HG03025 (cell line): ENCODE results near the gene NBPF3.
"Not testable (repeated sequence)": the region's sequence is repeated elsewhere in the genome, so short reads cannot be mapped to it uniquely, and the experiment has no call there.

Experiments used
- ATAC-seq: cut with Tn5 transposase; IDR thresholded peaks from one replicate; pipeline ENCODE4 v1.9.1; 2021; ENCODE audit warnings: mild to moderate bottlenecking, moderate library complexity; ENCODE audit not compliant: unreplicated experiment, low FRiP score

NBPF3 gene

DNA sequence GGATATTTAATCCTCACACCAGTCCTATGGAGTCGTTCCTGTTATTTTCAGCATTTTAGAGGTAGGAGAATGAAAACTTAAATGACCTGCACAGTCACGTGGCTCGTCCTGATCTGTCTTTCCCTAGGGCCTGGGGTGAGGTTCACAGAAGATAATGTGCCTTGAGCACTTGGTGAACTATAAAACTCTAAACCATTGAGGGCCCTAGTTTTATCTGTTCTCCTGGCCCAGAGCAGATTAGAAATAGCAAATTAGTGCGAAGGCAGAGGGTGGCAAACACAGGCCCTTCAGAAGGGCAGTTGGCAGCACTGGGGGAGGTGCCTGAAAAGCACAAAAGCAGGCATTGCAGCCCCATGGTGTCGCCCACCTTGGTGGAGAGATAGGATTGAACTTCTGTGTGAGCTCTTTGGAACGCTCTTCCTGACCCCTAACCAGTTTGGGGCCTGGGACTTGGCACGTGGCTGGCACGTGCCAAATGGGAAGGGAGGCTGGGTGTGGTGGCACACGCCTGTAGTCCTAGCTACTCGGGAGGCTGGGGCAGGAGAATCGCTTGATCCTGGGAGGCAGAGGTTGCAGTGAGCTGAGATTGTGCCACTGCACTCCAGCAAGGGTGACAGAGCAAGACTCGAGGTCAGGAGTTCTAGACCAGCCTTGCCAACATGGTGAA lies 1.2 kb upstream of the NBPF3 start:
- not testable (repeated sequence) for ATAC-seq

DNA sequence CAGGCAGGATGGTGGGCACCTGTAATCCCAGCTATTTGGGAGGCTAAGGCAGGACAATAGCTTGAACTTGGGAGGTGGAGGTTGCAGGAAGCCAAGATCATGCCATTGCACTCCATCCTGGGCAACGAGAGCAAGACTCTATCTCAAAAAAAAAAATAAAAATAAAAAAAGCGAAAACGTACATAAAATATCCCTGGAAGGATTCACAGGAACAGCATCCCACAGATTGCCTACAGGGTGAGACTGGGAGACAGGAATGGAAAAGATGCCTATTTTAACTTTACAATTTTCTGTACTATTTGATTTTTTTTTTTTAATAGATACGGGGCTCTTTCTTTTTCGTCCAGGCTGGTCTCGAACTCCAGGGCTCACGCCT lies 604 bp upstream of the NBPF3 start:
- ATAC-seq: no peak

DNA sequence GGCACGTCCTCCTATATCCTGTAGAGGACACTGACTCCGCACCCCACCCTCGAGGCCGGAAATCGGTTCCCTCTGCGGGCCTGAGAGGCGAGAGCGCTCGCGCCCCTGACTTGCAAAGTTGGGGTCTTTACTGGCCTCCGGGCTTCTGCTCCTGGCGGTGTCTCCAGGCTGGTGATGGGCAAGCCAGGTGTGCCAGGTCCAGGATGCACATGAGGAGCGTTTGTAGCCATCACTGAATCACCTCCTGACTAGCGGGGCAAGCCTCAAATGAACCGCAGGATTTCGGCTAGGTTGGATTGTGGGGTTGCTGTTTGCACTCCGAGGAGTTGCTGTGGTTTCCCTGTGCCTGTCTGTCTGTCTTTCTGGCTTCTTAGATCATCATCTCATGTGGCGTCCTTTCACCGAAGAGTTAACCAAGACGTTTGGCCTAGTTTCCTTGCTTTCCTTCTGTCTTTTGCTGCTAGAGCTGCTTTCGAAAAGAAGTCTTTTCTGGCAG lies 741 bp downstream of the NBPF3 start:
- ATAC-seq: not testable (repeated sequence)

DNA sequence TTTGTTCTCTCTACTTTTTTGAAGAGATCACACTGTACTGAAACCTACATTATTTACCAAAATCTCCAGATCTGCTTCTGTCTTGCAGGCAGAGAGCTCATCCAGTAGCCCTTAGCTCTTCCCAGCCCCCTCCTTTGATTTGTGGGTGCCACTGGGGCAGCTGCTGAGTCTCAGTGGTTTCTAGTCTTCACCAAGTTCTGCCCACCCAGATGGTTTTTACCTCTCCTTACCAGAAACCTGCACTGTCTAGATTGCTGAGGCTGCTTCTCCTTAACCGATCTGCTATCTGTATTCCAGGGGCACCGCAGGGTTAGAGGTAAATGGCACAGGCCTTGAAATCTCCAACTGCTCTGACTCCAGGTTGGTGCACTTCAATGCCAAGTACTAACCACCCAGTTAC lies 6.7 kb downstream of the NBPF3 start:
- not testable (repeated sequence) for ATAC-seq

DNA sequence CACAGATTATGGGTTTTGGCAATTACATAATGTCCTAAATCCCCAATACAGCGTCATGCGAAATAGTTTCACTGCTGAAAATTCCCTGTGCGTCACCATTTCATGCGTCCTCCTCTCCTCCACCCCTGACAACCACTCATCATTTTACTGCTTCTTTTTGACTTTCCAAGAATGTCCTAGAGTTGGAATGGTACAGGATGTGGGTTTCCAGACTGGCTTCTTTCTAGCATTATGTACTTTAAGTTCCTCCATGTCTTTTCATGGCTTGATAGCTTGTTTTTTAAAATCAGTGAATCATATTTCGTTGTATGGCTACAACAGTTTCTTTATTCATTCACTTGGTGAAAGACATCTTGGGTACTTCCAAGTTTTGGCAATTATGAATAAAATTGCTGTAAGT lies 7.4 kb downstream of the NBPF3 start:
- ATAC-seq: no peak

DNA sequence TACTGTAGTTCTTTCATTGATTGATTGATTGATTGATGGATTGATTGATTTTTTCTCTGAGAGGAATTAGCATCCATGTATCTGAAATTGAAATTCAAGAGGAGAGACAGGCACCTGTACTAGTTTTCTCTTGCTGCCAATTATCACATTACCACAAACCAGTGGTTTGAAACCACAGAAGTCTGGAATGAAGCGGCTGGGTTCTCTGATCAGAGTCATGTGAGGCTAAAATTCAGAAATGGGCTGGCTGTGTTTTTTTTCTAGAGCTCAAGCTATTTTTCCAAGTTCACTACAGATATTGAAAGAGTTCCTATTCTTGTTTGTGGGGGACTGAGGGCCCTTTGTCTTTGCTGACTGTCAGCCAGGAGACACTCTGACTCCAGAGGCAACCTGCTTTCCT lies 10.0 kb downstream of the NBPF3 start:
- ATAC-seq: no peak

DNA sequence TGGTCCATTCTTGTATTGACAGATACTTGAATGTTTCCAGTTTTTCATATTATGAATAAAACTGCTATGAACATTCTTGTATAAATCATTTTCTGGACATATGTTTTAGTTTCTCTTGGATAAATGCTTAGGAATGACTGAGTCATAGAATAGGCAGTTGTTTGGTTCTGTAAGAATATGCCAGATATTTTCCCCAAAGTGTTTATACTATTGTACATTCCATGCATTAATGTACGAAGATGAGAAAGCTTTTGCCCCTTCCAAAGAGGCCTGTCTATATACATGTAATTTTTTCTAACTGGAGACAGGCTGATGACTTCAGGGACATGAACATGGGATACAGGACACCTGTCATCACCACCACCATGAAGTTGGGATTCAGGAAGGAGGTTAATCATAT lies 11.3 kb downstream of the NBPF3 start:
- ATAC-seq: no peak

DNA sequence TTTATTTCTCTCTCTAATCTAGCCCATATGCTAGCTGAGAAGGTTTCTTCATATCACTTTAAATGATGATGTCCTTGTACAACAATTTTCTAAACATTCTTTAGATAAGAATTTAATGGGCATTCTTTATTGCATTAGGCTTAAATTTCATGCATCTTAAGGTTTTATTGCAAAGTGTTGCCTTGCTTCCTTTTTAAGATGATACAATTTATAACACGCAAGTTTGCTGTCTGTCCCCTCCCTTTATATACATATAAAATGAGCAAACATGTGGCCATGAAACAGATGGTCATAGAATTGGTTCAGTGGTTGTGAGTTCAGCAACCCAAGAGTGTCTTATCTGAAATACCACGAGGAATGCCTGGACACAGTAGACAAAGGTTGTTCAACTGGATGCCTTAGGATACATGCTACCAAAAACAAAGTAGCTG lies 12.1 kb downstream of the NBPF3 start:
- ATAC-seq: no peak

DNA sequence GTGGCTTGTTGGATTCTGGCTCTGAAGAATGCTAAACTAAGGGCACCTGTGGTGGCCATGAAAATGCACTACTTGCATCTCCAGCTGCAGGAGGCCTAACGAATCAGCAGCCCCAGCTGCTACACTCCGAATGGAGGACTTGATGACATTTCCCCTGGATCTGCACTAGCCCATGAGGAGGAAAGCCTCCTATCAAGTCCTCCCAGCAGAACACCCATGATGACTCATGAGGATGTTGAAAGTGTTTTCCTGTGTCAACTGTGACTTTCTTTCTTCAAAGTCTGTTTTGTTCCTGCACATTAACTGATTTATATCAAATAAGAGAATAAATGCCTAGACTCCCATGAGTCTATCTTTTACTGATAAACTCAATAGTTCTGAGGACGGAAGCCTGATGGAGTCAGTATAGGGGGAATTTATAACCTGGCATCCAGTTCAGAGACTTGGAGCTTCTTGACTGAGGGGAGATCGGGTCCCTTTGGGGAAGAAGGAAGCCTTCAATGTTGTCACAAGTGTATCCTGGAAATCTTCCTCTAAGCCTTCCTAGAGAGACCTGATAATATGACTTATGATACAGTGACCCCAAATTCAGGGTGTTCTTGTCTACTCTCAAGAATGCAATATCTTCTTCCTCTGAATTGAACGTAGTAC lies 14.2 kb downstream of the NBPF3 start:
- ATAC-seq: not testable (repeated sequence)

DNA sequence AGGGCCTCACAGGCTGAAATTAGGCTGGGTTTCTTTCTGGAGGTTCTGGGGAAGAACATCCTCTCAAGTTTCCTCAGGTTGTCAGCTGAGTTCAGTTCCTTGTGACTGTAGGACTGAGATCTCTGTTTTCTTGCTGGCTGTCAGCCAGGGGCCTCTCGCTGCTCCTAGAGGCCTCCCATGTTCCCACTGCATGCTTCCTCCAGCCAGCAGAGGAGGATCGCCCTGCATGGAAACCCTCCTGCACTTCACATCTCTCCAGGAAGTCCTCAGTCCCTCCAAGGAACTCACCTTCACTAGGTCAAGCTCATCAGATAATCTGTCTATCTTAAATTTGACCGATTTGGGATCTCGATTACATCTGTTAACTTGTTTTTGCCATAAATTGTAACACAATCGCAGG lies 15.0 kb downstream of the NBPF3 start:
- not testable (repeated sequence) for ATAC-seq

DNA sequence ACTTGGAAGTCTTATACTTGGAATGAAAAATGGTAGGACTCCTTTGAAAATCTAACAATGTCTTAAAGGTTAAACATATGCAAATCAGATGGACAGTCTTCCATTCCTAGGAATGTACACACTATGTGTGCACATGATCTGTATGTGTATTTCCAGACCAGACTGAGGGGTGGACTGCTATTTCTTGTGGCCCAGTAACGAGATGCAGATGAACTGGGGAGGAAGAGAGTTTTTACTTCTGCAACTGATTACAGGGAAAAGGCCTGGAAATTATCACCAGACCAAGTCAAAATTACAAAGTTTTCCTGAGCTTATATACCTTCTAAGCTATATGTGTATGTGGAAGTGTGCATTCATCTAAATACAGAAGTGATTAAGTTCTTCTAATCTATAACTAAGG lies 17.7 kb downstream of the NBPF3 start:
- no peak for ATAC-seq

DNA sequence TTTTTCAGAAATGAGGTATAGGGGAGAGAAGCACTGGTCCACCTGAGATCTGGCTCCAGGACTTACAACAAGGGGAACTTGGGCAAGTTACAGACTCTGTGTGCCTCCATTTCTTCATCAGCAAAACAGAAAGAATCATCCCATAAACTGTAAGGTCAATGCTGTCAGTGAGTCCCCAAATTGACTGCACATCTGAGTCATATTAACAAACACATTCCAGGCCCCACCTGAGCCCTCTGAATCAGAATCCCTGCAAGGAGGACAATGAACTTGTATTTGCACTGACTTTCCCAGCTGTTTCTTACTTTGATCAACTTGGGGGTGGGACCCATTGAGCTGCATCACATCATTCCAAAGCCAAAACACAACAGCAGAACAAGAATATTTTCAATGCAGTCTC lies 25.2 kb downstream of the NBPF3 start:
- not testable (repeated sequence) for ATAC-seq

DNA sequence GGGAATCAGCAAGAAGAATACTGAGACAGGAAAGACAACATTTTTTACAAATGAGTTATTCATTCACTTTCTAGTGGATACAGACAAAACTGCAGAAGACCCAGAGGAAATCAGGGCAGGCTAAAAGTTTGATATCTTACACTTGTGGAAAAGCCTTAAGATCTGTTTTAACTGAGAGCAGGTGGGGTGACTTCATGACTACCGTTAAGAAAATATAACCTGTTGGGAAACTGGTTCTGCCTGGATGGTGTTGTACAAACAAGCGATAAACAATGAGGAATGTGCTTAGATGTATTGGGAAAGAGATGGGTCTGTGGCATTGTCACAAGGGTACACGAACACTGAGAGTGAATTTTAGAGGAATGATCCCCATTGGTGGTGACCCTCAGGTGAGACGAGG lies 28.0 kb downstream of the NBPF3 start:
- ATAC-seq: not testable (repeated sequence)

DNA sequence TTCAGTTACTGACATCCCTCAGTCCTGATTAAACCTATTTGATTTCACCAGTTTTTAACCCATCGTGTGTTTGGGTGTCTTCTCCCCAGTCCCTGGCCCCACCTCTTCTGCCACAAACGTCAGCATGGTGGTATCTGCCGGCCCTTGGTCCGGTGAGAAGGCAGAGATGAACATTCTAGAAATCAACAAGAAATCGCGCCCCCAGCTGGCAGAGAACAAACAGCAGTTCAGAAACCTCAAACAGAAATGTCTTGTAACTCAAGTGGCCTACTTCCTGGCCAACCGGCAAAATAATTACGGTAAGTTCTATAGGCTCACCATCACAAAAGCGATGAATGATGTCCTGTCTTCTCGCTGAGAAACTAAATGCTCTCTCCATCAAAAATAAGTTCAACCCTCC lies 28.7 kb downstream of the NBPF3 start:
- ATAC-seq: no peak

DNA sequence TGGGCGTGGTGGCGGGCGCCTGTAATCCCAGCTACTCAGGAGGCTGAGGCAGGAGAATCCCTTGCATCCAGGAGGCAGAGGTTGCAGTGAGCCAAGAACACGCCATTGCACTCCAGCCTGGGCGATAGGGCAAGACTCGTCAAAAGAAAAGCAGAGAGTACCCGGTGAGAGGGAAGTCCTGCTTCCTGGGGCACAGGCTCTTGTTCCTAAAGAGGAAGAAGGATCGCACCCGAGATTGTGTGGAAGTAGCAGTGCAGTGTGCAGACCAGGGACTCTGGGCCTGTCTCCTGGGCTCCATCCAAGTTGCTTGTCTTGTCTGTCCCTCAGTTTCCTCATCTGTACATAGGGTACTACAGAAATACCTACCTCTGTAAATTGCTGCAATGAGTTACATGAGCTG lies 29.6 kb downstream of the NBPF3 start:
- no peak for ATAC-seq

DNA sequence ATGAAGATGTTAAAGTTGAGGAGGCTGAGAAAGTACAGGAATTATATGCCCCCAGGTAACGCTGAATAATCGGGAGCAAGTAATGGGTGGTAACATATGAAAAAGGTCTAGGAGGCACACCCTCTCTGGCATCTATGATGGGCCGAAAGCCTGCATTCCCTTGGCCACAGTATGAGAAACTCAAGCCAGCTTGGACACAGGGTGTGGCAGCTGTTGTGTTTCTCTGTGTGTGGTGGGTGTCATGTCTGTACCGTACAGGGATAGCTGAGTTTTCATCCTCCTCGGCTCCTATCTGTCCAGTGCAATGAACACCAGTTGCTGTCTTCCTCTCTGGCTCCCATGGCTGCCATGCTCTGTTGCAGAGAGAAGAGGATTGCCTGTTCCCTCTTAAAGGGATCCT lies 32.9 kb downstream of the NBPF3 start:
- ATAC-seq: no peak

DNA sequence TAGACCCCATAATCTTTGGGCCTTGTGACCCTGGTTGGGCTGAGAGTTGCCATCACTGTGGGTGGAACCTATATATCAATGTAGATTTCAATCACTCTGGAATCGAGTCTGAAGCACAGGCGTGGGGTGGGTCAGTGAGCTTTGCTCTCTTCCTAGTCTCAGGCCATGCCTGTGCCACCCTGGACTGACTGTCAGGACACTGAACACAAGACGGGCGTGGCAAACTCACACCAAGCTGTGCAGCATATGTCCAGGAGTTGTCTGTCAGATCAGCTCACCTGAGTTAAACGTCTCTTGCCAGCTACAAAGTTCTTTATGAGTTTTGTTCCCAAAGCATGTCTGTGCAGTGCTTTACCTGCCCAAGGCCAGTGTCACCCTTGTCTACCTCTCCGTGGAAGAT lies 38.4 kb downstream of the NBPF3 start:
- ATAC-seq: no peak

DNA sequence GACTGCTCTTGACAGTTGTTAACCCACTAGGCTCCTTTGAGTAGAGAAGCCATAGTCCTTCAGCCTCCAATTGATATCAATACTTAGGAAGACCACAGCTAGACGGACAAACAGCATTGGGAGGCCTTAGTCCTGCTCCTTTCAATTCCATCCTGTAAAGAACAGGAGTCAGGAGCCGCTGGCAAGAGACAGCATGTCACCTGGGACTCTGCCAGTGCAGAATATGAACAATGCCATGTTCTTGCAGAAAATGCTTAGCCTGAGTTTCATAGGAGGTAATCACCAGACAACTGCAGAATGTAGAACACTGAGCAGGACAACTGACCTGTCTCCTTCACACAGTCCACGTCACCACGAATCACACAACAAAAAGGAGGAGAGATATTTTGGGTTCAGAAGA lies 43.9 kb downstream of the NBPF3 start:
- not testable (repeated sequence) for ATAC-seq

DNA sequence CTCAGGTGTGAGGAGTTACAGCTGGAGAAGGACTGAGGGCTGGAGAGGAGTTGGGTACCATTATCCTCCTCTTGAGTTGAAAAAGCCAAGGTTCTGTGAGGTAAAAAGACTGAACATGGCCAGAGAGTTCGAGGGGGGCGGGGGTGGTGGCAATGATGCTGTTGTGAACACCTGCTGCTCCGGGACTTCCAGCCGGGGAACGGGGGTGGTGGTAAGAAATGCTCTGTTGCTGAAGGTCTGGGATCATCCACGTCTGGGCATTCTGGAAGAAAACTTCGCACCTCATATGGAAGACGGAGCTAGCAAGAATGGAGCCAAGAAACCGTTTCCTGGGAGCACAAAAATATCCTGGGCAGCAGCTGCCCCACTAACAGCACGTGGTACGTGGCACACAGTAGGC lies 49.2 kb downstream of the NBPF3 start:
- no peak for ATAC-seq

DNA sequence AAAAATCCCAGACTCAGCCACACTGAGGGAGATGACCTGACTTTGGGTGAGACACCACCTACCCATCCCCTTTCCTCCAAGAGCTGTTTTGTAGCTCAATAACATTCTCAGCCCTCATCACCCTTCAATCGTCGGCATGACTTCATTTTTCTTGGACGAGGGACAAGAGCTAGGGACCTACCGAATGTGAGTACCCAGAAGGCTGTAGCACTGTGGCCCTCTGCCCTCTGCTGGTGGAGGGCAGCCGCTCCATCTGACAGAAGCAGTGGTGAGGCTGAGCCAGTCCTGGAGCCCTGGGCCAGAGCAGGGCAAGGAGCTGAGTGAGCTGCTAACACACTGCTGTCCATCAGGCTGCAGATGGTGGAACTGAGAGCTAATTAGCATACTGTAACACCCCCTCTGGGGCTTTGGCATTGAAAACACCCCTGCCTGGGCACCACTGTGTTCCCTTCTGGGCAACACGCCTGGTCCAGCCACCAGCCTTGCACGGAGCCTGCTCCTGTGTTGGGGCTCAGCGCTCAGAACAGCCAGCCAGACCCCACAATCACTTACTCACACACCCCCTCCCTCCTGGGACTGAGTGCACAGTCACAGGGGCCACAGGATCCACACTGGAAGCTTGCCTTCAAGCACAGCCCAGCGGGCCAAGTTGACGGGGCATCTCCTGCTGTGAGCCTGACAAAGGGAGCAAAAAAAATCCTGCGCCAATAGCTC lies 51.0 kb downstream of the NBPF3 start:
- ATAC-seq: no peak

DNA sequence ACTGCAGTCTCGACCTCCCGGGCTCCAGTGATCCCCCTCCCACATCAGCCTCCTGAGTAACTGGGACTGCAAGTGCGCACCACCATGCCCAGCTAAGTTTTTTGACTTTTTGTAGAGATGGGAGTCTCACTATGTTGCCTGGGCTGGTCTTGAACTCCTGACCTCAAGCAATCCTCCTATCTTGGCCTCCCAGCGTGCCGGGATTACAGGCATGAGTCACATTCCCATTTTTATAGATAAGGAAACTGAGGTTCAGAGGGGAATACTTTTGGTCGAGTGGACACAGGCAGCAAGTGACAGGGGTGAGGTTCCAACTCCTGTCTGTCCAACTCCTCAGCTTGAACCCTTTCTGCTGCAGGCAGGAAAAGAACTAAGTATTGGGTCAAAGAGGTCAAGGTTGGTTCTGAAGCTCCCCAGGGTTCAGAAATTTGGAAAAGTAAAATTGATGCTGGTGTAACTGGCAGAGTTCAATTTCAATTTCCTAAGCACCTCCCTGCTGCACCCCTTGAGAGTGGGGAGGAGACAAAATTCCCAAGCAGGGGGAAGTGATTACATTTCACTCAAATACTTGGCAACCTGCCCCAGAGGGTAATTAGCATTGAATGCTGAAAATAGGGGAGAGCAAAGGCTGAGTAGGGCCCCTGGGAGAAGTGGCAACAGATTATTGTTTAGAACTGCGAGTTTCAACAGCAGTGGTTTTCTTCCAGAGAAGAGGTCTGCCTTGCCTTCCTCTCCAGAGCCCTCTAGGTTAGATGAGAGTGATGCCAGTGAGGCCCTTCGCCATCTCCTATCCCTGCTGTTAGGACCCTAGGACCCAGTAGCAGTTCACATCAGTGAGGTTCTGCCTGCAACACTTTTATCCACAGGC lies 51.8 kb downstream of the NBPF3 start:
- no peak for ATAC-seq
